Measurements from ENCODE around the gene CES2.
"Not testable (repeated sequence)": the region's sequence is repeated elsewhere in the genome, so short reads cannot be mapped to it uniquely, and the experiment has no call there.

CES2 gene

GRCh38 chr16:66935314-66936011 is at the start of gene CES2:
CES2 (plus strand) TSS chr16:66935516; CDS start chr16:66935636, 120 bp downstream.
- no peak for DNase-seq

- no peak for DNase-seq
Measured at GRCh38 chr16:66886321-66886720, 49.0 kb upstream of the CES2 start.

GRCh38 chr16:66886914-66887313 is 48.4 kb upstream of the CES2 start:
- no peak for DNase-seq

- no peak for DNase-seq
Measured at GRCh38 chr16:66888647-66889615, 46.4 kb upstream of the CES2 start.

- no peak for DNase-seq
Measured at GRCh38 chr16:66889622-66890021, 45.7 kb upstream of the CES2 start.

GRCh38 chr16:66890799-66891198 is 44.5 kb upstream of the CES2 start:
- no peak for DNase-seq

- no peak for DNase-seq
Measured at GRCh38 chr16:66891360-66891759, 44.0 kb upstream of the CES2 start.

- no peak for DNase-seq
Measured at GRCh38 chr16:66891797-66892196, 43.5 kb upstream of the CES2 start.

- no peak for DNase-seq
Measured at GRCh38 chr16:66894055-66894454, 41.3 kb upstream of the CES2 start.

GRCh38 chr16:66894948-66895688 is 40.2 kb upstream of the CES2 start:
- DNase-seq, result peak; percentile 59

- DNase-seq, result no peak
Measured at GRCh38 chr16:66895689-66895979, 39.7 kb upstream of the CES2 start.

- no peak for DNase-seq
Measured at GRCh38 chr16:66895999-66896398, 39.3 kb upstream of the CES2 start.

- not testable (repeated sequence) for DNase-seq
Measured at GRCh38 chr16:66896682-66897081, 38.6 kb upstream of the CES2 start.

GRCh38 chr16:66898207-66898606 is 37.1 kb upstream of the CES2 start:
- DNase-seq, result no peak

GRCh38 chr16:66898933-66899309 is 36.4 kb upstream of the CES2 start:
- no peak for DNase-seq

GRCh38 chr16:66899310-66899944 is 35.9 kb upstream of the CES2 start:
- DNase-seq, result no peak

- no peak for DNase-seq
Measured at GRCh38 chr16:66899945-66900710, 35.2 kb upstream of the CES2 start.

- no peak for DNase-seq
Measured at GRCh38 chr16:66900721-66901441, 34.4 kb upstream of the CES2 start.

GRCh38 chr16:66901626-66902025 is 33.7 kb upstream of the CES2 start:
- no peak for DNase-seq

- DNase-seq, result no peak
Measured at GRCh38 chr16:66902648-66903543, 32.4 kb upstream of the CES2 start.
